OCI-LY3 (cell line): ENCODE results near the gene HSD17B12.

Experiments used
- CTCF ChIP-seq: fragments of 200-600, 300-600 bp; sonication (generic); IDR thresholded peaks from 2 replicates; pipeline ENCODE4 v1.5.1; 2014; ENCODE audit warnings: antibody characterized with exemption, low read length, low read depth
- EZH2phosphoT487 ChIP-seq: fragments of 200-600 bp; shearing (Covaris generic); IDR thresholded peaks from 2 replicates; pipeline ENCODE4 v1.6.1; 2018; ENCODE audit warnings: antibody characterized with exemption, mixed run types, low read depth

GRCh38 chr11:43834286-43834685, 153.7 kb downstream of the HSD17B12 start:
- TF ChIP-seq CTCF (no peak), EZH2phosphoT487 (no peak)
